OCI-LY3 (cell line): Measurements from ENCODE around the gene FRRS1L.

Experiments
- EZH2phosphoT487 ChIP-seq: fragments of 200-600 bp; shearing (Covaris generic); IDR thresholded peaks from 2 replicates; pipeline ENCODE4 v1.6.1; 2018; ENCODE audit warnings: antibody characterized with exemption, mixed run types, low read depth
- TF ChIP-seq, protein P1 (sequence below): fragments of 200-600, 300-600 bp; sonication (generic); IDR thresholded peaks from 2 replicates; pipeline ENCODE4 v1.5.1; 2014; ENCODE audit warnings: antibody characterized with exemption, low read length, low read depth

GRCh38 chr9:109171926-109172325 lies 4.9 kb upstream of the FRRS1L start:
- TF ChIP-seq, protein P1, sequence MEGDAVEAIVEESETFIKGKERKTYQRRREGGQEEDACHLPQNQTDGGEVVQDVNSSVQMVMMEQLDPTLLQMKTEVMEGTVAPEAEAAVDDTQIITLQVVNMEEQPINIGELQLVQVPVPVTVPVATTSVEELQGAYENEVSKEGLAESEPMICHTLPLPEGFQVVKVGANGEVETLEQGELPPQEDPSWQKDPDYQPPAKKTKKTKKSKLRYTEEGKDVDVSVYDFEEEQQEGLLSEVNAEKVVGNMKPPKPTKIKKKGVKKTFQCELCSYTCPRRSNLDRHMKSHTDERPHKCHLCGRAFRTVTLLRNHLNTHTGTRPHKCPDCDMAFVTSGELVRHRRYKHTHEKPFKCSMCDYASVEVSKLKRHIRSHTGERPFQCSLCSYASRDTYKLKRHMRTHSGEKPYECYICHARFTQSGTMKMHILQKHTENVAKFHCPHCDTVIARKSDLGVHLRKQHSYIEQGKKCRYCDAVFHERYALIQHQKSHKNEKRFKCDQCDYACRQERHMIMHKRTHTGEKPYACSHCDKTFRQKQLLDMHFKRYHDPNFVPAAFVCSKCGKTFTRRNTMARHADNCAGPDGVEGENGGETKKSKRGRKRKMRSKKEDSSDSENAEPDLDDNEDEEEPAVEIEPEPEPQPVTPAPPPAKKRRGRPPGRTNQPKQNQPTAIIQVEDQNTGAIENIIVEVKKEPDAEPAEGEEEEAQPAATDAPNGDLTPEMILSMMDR: no peak
- no peak for TF ChIP-seq EZH2phosphoT487
